Transverse colon (tissue), 4 donors: Measurements from ENCODE around the gene SMAD5. TPM values are rescaled to one million over a fixed set of nuclear protein-coding genes. Genes with fewer than 3 reads are reported as not detected.
A peak's percentile ranks its signal among the peaks of the same experiment; 100 is the strongest.

Experiments
- DNase-seq: peaks from one replicate; pipeline ENCODE4 v3.0.0-alpha.2; 2019
- H3K27ac ChIP-seq, 4 donors: fragments of 200-600 bp; sonication (generic); 2 replicates each; pipeline ENCODE4 v1.5.1; 2016 to 2018; ENCODE audit warnings: inconsistent platforms in 4 of 4
- H3K27me3 ChIP-seq: fragments of 200-600 bp; sonication (generic); 2 replicates; pipeline ENCODE4 v1.5.1; 2017; ENCODE audit warnings: inconsistent platforms
- H3K36me3 ChIP-seq, 4 donors: fragments of 200-600 bp; sonication (generic); 2 replicates each; pipeline ENCODE4 v1.5.1; 2017 to 2019; ENCODE audit warnings: inconsistent platforms in 4 of 4
- H3K4me1 ChIP-seq, 4 donors: fragments of 200-600 bp; sonication (generic); 2 replicates each; pipeline ENCODE4 v1.5.1; 2017 to 2020; ENCODE audit warnings: inconsistent platforms in 4 of 4
- H3K4me3 ChIP-seq, 4 donors: fragments of 200-600 bp; sonication (generic); 1 replicate in 1 of 4; 2 replicates in 3 of 4; pipeline versions ENCODE4 v1.5.1 to v1.6.1; 2017 to 2019; ENCODE audit warnings: inconsistent platforms in 4 of 4
- H3K9me3 ChIP-seq, 2 donors: fragments of 200-600 bp; sonication (generic); 2 replicates each; pipeline ENCODE4 v1.5.1; 2017 to 2019; ENCODE audit warnings: inconsistent platforms in 2 of 2
- CTCF ChIP-seq, 5 experiments: fragments of 200-600 bp in 3 of 5; fragments of 450-650 bp in 2 of 5; sonication (generic) in 3 of 5; IDR thresholded peaks; 1 replicate in 2 of 5; 2 replicates in 3 of 5; pipeline ENCODE4 v1.5.1; 2016 to 2017; ENCODE audit warnings: antibody characterized with exemption in 5 of 5, inconsistent platforms in 3 of 5, mild to moderate bottlenecking in 2 of 5, moderate library complexity in 1 of 5
- EP300 ChIP-seq: sonication (generic); formaldehyde crosslinking; IDR thresholded peaks from one replicate; pipeline ENCODE4 v1.6.1; 2017; ENCODE audit warnings: antibody characterized with exemption, low read depth
- POLR2A ChIP-seq: fragments of 450-650 bp; IDR thresholded peaks from one replicate; pipeline ENCODE4 v1.6.1; 2016; ENCODE audit warnings: antibody characterized with exemption, mild to moderate bottlenecking, moderate library complexity
- POLR2AphosphoS5 ChIP-seq, 3 donors: sonication (generic); formaldehyde crosslinking; IDR thresholded peaks; one replicate each; pipeline ENCODE4 v1.6.1; 2016; ENCODE audit warnings: antibody characterized with exemption in 3 of 3
- WGBS, 2 donors: methylation state at CpG; one replicate each; pipeline ENCODE4 v1.1.5; 2018; ENCODE audit warnings: low coverage in 1 of 2; 5-methylcytosine and 5-hydroxymethylcytosine counted together
- in situ Hi-C, 4 donors: fragments of 200-750 bp; cut with MboI; loops; one replicate each; pipeline versions ENCODE4 v1.15.0 to v1.15.1; 2017; ENCODE audit warnings: low sequenced_read_pairs in 3 of 4, low pct_ligation_motif_present in 1 of 4, low pct_unique_long_range_greater_than_20kb in 1 of 4
- intact Hi-C: fragments of 100-400 bp; cut with DNase I; formaldehyde crosslinking; loops from one replicate; pipeline ENCODE4 v1.15.1; 2023; ENCODE audit warnings: low total_unique reads
- total RNA-seq, 4 donors: library from RNA; depleted of rRNA; stranded (reverse); fragments of >200 nt; gene quantifications; one replicate each; pipeline ENCODE4 v1.1.0, GENCODE V29; 2016

SMAD5 gene
- total RNA-seq, 4 donors from 2014 or later: 14.2 to 272 (median 32.7) TPM

GRCh38 chr5:136185974-136186665 is 53.5 kb downstream of the SMAD5 start:
- peak overlapping the region; percentile 56 to 73 (median 67) for H3K27ac ChIP-seq
- H3K36me3 ChIP-seq: peaks cover 0 to 4% (median 0%) of the 10 kb centered on the region in 4 donors
- H3K4me3 ChIP-seq: no peak overlapping the region
- no peak for DNase-seq
- TF ChIP-seq EP300: no peak
- TF ChIP-seq POLR2AphosphoS5 (IDR thresholded peaks at IDR 0.05): no peak
- TF ChIP-seq CTCF (IDR thresholded peaks at IDR 0.05): no peak
- TF ChIP-seq POLR2A: no peak
- in situ Hi-C loops (no loop called here), intact Hi-C loops (no loop called here)
- H3K4me1 ChIP-seq: peaks cover 8 to 60% (median 36%) of the 10 kb centered on the region in 4 donors
- WGBS, 2 donors: 43 to 61% methylated on average over 2 to 5 of the region's 5 CpGs
- H3K27me3 ChIP-seq: peaks cover 3% of the 10 kb centered on the region
- H3K9me3 ChIP-seq: no peaks in the 10 kb centered on the region

- in situ Hi-C loops (no loop called here), intact Hi-C loops (no loop called here)
- DNase-seq: no peak
- 34 to 51% methylated on average over 2 of the region's 2 CpGs for WGBS, 2 donors
- Histone ChIP-seq H3K27ac (peak overlapping the region; percentile 56 to 73 (median 67)), H3K4me1 (peaks cover 13 to 67% (median 41%) of the 10 kb centered on the region in 4 donors), H3K4me3 (peak overlapping the region in 1 of 4 donors; percentile 19), H3K27me3 (peaks cover 10% of the 10 kb centered on the region), H3K9me3 (no peaks in the 10 kb centered on the region), H3K36me3 (peaks cover 0 to 4% (median 0%) of the 10 kb centered on the region in 4 donors)
- TF ChIP-seq POLR2AphosphoS5 (IDR thresholded peaks at IDR 0.05) (no peak), POLR2A (no peak), CTCF (IDR thresholded peaks at IDR 0.05) (no peak), EP300 (no peak)
Measured at GRCh38 chr5:136186796-136187195, 54.2 kb downstream of the SMAD5 start.

GRCh38 chr5:136188859-136189258 is 56.2 kb downstream of the SMAD5 start:
- WGBS, 2 donors: 95 to 97% methylated on average over 7 of the region's 7 CpGs
- DNase-seq: no peak
- Histone ChIP-seq H3K27ac (peak overlapping the region in 3 of 4 donors; percentile 75 to 82 (median 77)), H3K27me3 (peaks cover 30% of the 10 kb centered on the region), H3K9me3 (no peaks in the 10 kb centered on the region), H3K4me3 (no peak overlapping the region), H3K36me3 (peaks cover 0 to 4% (median 0%) of the 10 kb centered on the region in 4 donors), H3K4me1 (peaks cover 13 to 86% (median 52%) of the 10 kb centered on the region in 4 donors)
- TF ChIP-seq POLR2A: no peak
- no peak for TF ChIP-seq EP300
- TF ChIP-seq CTCF (IDR thresholded peaks at IDR 0.05): no peak
- no peak for TF ChIP-seq POLR2AphosphoS5 (IDR thresholded peaks at IDR 0.05)
- intact Hi-C loops (no loop called here), in situ Hi-C loops (no loop called here)

- in situ Hi-C loops: no loop called here
- H3K4me1 ChIP-seq: peaks cover 13 to 81% (median 50%) of the 10 kb centered on the region in 4 donors
- 41 to 43% methylated on average over 1 to 5 of the region's 5 CpGs for WGBS, 2 donors
- peak overlapping the region; percentile 74 to 82 (median 76) for H3K27ac ChIP-seq
- intact Hi-C loops: no loop called here
- H3K36me3 ChIP-seq: peaks cover 0 to 4% (median 0%) of the 10 kb centered on the region in 4 donors
- H3K4me3 ChIP-seq: no peak overlapping the region
- no peaks in the 10 kb centered on the region for H3K9me3 ChIP-seq
- peaks cover 32% of the 10 kb centered on the region for H3K27me3 ChIP-seq
- DNase-seq: peak; percentile 25
- no peak for TF ChIP-seq EP300
- no peak for TF ChIP-seq POLR2AphosphoS5 (IDR thresholded peaks at IDR 0.05)
- no peak for TF ChIP-seq POLR2A
- TF ChIP-seq CTCF (IDR thresholded peaks at IDR 0.05): no peak
Measured at GRCh38 chr5:136190091-136190720, 57.6 kb downstream of the SMAD5 start.
